Measurements from ENCODE around the gene ZNRF3.

ZNRF3 gene

GRCh38 chr22:28874811-28875320, 8.5 kb upstream of the ZNRF3 start:
- TF ChIP-seq TOX (CRISPR knock-in tag; IDR thresholded peaks at IDR 0.05; ENCODE audit: borderline replicate concordance), result no peak

GRCh38 chr22:28882545-28882877, 861 bp upstream of the ZNRF3 start:
- peak; percentile 42 for ATAC-seq
- TF ChIP-seq, protein P1, sequence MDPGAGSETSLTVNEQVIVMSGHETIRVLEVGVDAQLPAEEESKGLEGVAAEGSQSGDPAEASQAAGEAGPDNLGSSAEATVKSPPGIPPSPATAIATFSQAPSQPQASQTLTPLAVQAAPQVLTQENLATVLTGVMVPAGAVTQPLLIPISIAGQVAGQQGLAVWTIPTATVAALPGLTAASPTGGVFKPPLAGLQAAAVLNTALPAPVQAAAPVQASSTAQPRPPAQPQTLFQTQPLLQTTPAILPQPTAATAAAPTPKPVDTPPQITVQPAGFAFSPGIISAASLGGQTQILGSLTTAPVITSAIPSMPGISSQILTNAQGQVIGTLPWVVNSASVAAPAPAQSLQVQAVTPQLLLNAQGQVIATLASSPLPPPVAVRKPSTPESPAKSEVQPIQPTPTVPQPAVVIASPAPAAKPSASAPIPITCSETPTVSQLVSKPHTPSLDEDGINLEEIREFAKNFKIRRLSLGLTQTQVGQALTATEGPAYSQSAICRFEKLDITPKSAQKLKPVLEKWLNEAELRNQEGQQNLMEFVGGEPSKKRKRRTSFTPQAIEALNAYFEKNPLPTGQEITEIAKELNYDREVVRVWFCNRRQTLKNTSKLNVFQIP (CRISPR knock-in tag; IDR thresholded peaks at IDR 0.05; ENCODE audit: borderline replicate concordance, low read depth), result no peak
- TF ChIP-seq CSDC2 (CRISPR knock-in tag; IDR thresholded peaks at IDR 0.05) (no peak), OSR1 (CRISPR knock-in tag; IDR thresholded peaks at IDR 0.05) (no peak), ZC3H10 (CRISPR knock-in tag; IDR thresholded peaks at IDR 0.05) (no peak), ZNF8 (CRISPR knock-in tag; IDR thresholded peaks at IDR 0.05) (no peak), ARNTL (CRISPR knock-in tag; IDR thresholded peaks at IDR 0.05; ENCODE audit: borderline replicate concordance, low read depth) (no peak), TSHZ2 (CRISPR knock-in tag; IDR thresholded peaks at IDR 0.05) (no peak), ZFP30 (CRISPR knock-in tag; IDR thresholded peaks at IDR 0.05) (no peak), TCF4 (CRISPR knock-in tag; IDR thresholded peaks at IDR 0.05; ENCODE audit: borderline replicate concordance) (no peak), ISL1 (CRISPR knock-in tag; IDR thresholded peaks at IDR 0.05) (no peak), TOX (CRISPR knock-in tag; IDR thresholded peaks at IDR 0.05; ENCODE audit: borderline replicate concordance) (no peak), PPARA (CRISPR knock-in tag; IDR thresholded peaks at IDR 0.05; ENCODE audit: borderline replicate concordance) (no peak), BACH2 (CRISPR knock-in tag; IDR thresholded peaks at IDR 0.05; ENCODE audit: borderline replicate concordance) (no peak), ESRRG (CRISPR knock-in tag; IDR thresholded peaks at IDR 0.05) (no peak), ZNF565 (CRISPR knock-in tag; conservative IDR thresholded peaks at IDR 0.05; ENCODE audit: low read depth) (no peak), SNAI2 (CRISPR knock-in tag; IDR thresholded peaks at IDR 0.05) (no peak), GLIS3 (CRISPR knock-in tag; IDR thresholded peaks at IDR 0.05) (no peak)
- TF ChIP-seq, protein P2, sequence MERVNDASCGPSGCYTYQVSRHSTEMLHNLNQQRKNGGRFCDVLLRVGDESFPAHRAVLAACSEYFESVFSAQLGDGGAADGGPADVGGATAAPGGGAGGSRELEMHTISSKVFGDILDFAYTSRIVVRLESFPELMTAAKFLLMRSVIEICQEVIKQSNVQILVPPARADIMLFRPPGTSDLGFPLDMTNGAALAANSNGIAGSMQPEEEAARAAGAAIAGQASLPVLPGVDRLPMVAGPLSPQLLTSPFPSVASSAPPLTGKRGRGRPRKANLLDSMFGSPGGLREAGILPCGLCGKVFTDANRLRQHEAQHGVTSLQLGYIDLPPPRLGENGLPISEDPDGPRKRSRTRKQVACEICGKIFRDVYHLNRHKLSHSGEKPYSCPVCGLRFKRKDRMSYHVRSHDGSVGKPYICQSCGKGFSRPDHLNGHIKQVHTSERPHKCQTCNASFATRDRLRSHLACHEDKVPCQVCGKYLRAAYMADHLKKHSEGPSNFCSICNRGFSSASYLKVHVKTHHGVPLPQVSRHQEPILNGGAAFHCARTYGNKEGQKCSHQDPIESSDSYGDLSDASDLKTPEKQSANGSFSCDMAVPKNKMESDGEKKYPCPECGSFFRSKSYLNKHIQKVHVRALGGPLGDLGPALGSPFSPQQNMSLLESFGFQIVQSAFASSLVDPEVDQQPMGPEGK (CRISPR knock-in tag; IDR thresholded peaks at IDR 0.05; ENCODE audit: borderline replicate concordance), result no peak

More at GRCh38 chr22:28874811-28875320, 8.5 kb upstream of the ZNRF3 start:
- no peak for ATAC-seq

DNA sequence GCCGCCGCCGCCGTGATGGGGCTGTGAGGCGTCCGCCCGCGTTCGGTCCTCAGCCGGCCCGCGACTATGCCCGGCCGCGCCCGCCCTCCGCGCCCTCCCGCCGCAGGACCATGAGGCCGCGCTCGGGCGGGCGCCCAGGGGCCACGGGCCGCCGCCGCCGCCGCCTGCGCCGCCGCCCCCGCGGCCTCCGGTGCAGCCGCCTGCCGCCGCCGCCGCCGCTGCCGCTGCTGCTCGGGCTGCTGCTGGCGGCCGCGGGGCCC, 215 bp downstream of the ZNRF3 start:
- TF ChIP-seq ZNF70 (CRISPR knock-in tag; IDR thresholded peaks at IDR 0.05) (no peak), BACH2 (CRISPR knock-in tag; IDR thresholded peaks at IDR 0.05; ENCODE audit: borderline replicate concordance) (no peak), ESRRG (CRISPR knock-in tag; IDR thresholded peaks at IDR 0.05) (no peak), ZNF8 (CRISPR knock-in tag; IDR thresholded peaks at IDR 0.05) (no peak), ZC3H10 (CRISPR knock-in tag; IDR thresholded peaks at IDR 0.05) (no peak), TOX (CRISPR knock-in tag; IDR thresholded peaks at IDR 0.05; ENCODE audit: borderline replicate concordance) (no peak), RARB (CRISPR knock-in tag; IDR thresholded peaks at IDR 0.05) (no peak)
- TF ChIP-seq, protein P3, sequence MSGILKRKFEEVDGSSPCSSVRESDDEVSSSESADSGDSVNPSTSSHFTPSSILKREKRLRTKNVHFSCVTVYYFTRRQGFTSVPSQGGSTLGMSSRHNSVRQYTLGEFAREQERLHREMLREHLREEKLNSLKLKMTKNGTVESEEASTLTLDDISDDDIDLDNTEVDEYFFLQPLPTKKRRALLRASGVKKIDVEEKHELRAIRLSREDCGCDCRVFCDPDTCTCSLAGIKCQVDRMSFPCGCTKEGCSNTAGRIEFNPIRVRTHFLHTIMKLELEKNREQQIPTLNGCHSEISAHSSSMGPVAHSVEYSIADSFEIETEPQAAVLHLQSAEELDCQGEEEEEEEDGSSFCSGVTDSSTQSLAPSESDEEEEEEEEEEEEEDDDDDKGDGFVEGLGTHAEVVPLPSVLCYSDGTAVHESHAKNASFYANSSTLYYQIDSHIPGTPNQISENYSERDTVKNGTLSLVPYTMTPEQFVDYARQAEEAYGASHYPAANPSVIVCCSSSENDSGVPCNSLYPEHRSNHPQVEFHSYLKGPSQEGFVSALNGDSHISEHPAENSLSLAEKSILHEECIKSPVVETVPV (CRISPR knock-in tag; IDR thresholded peaks at IDR 0.05), result no peak
- TF ChIP-seq, protein P2 (CRISPR knock-in tag; IDR thresholded peaks at IDR 0.05; ENCODE audit: borderline replicate concordance), result no peak
- TF ChIP-seq, protein P1 (CRISPR knock-in tag; IDR thresholded peaks at IDR 0.05; ENCODE audit: borderline replicate concordance, low read depth), result no peak

More for the DNA sequence above, 215 bp downstream of the ZNRF3 start:
- no peak for ATAC-seq

Data from SK-N-SH treated with all-trans-retinoic acid at 6 μM for 48 hours (cell line).